GM23248 (cell line): ENCODE results near the gene VWA5B2. TPM values are rescaled to one million over a fixed set of nuclear protein-coding genes. Genes with fewer than 3 reads are reported as not detected.
A peak's percentile ranks its signal among the peaks of the same experiment; 100 is the strongest.

Experiments
- DNase-seq: peaks from one replicate; pipeline ENCODE4 v3.0.0-alpha.2; 2015
- H2AFZ ChIP-seq: fragments of 200-600 bp; sonication (generic); 2 replicates; pipeline ENCODE4 v1.6.1; 2016; ENCODE audit warnings: antibody characterized with exemption
- H3F3A ChIP-seq: fragments of 200-600 bp; sonication (generic); 2 replicates; pipeline ENCODE4 v1.6.1; 2016; ENCODE audit warnings: mild to moderate bottlenecking, antibody characterized with exemption, mixed run types; ENCODE audit not compliant: insufficient read depth
- H3K27ac ChIP-seq: fragments of 200-600 bp; sonication (generic); 2 replicates; pipeline ENCODE4 v1.5.1; 2016; ENCODE audit warnings: mild to moderate bottlenecking
- H3K27me3 ChIP-seq: fragments of 200-600 bp; sonication (generic); replicated peaks from 2 replicates; pipeline ENCODE4 v1.6.1; 2016; ENCODE audit warnings: mild to moderate bottlenecking; ENCODE audit not compliant: insufficient read depth
- H3K36me3 ChIP-seq: fragments of 200-600 bp; sonication (generic); 2 replicates; pipeline ENCODE4 v1.6.1; 2016; ENCODE audit warnings: low read depth, mild to moderate bottlenecking
- H3K4me1 ChIP-seq: fragments of 200-600 bp; sonication (generic); 2 replicates; pipeline ENCODE4 v1.6.1; 2016; ENCODE audit warnings: mild to moderate bottlenecking; ENCODE audit not compliant: insufficient read depth
- H3K4me2 ChIP-seq: fragments of 200-600 bp; sonication (generic); one replicate; pipeline ENCODE4 v1.6.1; 2016; ENCODE audit warnings: mild to moderate bottlenecking; ENCODE audit not compliant: unreplicated experiment
- H3K4me3 ChIP-seq: fragments of 200-600 bp; sonication (generic); 2 replicates; pipeline ENCODE4 v1.5.1; 2016; ENCODE audit warnings: mild to moderate bottlenecking
- H3K79me2 ChIP-seq: fragments of 200-600 bp; sonication (generic); 2 replicates; pipeline ENCODE4 v1.6.1; 2016; ENCODE audit warnings: mild to moderate bottlenecking; ENCODE audit not compliant: insufficient read depth
- H3K9ac ChIP-seq: fragments of 200-600 bp; sonication (generic); 2 replicates; pipeline ENCODE4 v1.6.1; 2016; ENCODE audit warnings: mild to moderate bottlenecking
- H3K9me2 ChIP-seq: fragments of 200-600 bp; sonication (generic); 2 replicates; pipeline ENCODE4 v1.6.1; 2016; ENCODE audit warnings: mixed run types, mild to moderate bottlenecking, moderate library complexity; ENCODE audit not compliant: insufficient read depth
- H3K9me3 ChIP-seq: fragments of 200-600 bp; sonication (generic); one replicate; pipeline ENCODE4 v1.6.1; 2017; ENCODE audit warnings: low read depth
- H4K20me1 ChIP-seq: fragments of 200-600 bp; sonication (generic); 2 replicates; pipeline ENCODE4 v1.6.0; 2016; ENCODE audit not compliant: insufficient read depth
- EZH2 ChIP-seq: fragments of 200-600 bp; sonication (generic); IDR thresholded peaks from 2 replicates; pipeline ENCODE4 v1.6.1; 2018; ENCODE audit warnings: antibody characterized with exemption, mild to moderate bottlenecking; ENCODE audit not compliant: insufficient read depth, poor library complexity, severe bottlenecking
- EZH2phosphoT487 ChIP-seq: fragments of 200-600 bp; sonication (generic); IDR thresholded peaks from 2 replicates; pipeline ENCODE4 v1.6.1; 2018; ENCODE audit warnings: antibody characterized with exemption, moderate library complexity, mild to moderate bottlenecking, low read depth; ENCODE audit not compliant: insufficient read depth
- WGBS, 2 experiments: methylation state at CpG; one replicate each; pipeline ENCODE4 v1.1.6; 2015 to 2017; ENCODE audit warnings: low lambda C conversion rate in 2 of 2, low coverage in 1 of 2; ENCODE audit errors: missing lambda C conversion rate in 2 of 2; 5-methylcytosine and 5-hydroxymethylcytosine counted together
- in situ Hi-C: fragments of 300-500 bp; cut with MboI; formaldehyde crosslinking; loops from 2 replicates; pipeline ENCODE4 v1.15.0; 2020
- polyA plus RNA-seq: library from polyadenylated mRNA; unstranded; fragments of >200 nt; fragmentation: Nextera tagmentation; extraction: Ambion mirVana; gene quantifications from 2 replicates; pipeline ENCODE4 v1.2.1, GENCODE V29; 2016
- total RNA-seq: library from RNA; depleted of rRNA; stranded (reverse); fragments of >200 nt; shearing (Covaris generic); gene quantifications from 2 replicates; pipeline ENCODE4 v1.2.3, GENCODE V29; 2014

Gene VWA5B2
- total and polyA plus RNA-seq, 2 experiments from 2014 or later: not detected

GRCh38 chr3:184249412-184250166 is 20.2 kb downstream of the VWA5B2 start, which contains the start of gene EEF1AKMT4:
Gene EEF1AKMT4 (plus strand): TSS chr3:184249672. CDS start chr3:184249695, 23 bp downstream.
- Histone ChIP-seq H3K79me2 (peaks cover 35% of the 10 kb centered on the region), H3K4me1 (no peaks in the 10 kb centered on the region), H3K27me3 (no peaks in the 10 kb centered on the region), H3K4me3 (peak within 1 kb of the TSS; percentile 97), H2AFZ (peak within 1 kb of the TSS; percentile 100), H4K20me1 (no peaks in the 10 kb centered on the region), H3K36me3 (no peaks in the 10 kb centered on the region), H3K9me2 (no peaks in the 10 kb centered on the region), H3K4me2 (peak within 1 kb of the TSS; percentile 100), H3K9ac (peak within 1 kb of the TSS; percentile 94), H3K27ac (peak within 1 kb of the TSS; percentile 89), H3K9me3 (no peaks in the 10 kb centered on the region), H3F3A (peaks cover 8% of the 10 kb centered on the region)
- TF ChIP-seq EZH2: no peak
- TF ChIP-seq EZH2phosphoT487: no peak
- in situ Hi-C loops: loop anchor here (10.0 kb wide), 1 partner anchor 355 kb away; no protein-coding TSS in a partner anchor
- 1% methylated on average over 49 to 54 of the region's 54 CpGs for WGBS, 2 experiments
- DNase-seq: peak; percentile 99

- H3F3A ChIP-seq: peaks cover 8% of the 10 kb centered on the region
- peak overlapping the region; percentile 72 for H3K9ac ChIP-seq
- TF ChIP-seq EZH2 (no peak), EZH2phosphoT487 (no peak)
- 12 to 13% methylated on average over 20 of the region's 20 CpGs for WGBS, 2 experiments
- in situ Hi-C loops: loop anchor here (10.0 kb wide), 1 partner anchor 355 kb away; no protein-coding TSS in a partner anchor
- no peaks in the 10 kb centered on the region for H3K9me2 ChIP-seq
- H3K4me3 ChIP-seq: peak overlapping the region; percentile 97
- H3K27me3 ChIP-seq: no peaks in the 10 kb centered on the region
- DNase-seq: peak; percentile 86
- peak overlapping the region; percentile 100 for H3K4me2 ChIP-seq
- H3K36me3 ChIP-seq: no peaks in the 10 kb centered on the region
- H2AFZ ChIP-seq: peak overlapping the region; percentile 100
- no peaks in the 10 kb centered on the region for H3K4me1 ChIP-seq
- H3K79me2 ChIP-seq: peaks cover 35% of the 10 kb centered on the region
- no peaks in the 10 kb centered on the region for H3K9me3 ChIP-seq
- H4K20me1 ChIP-seq: no peaks in the 10 kb centered on the region
- H3K27ac ChIP-seq: peak overlapping the region; percentile 10; the same call in 1 of the 2 replicates
Observed at GRCh38 chr3:184250167-184250828, 20.9 kb downstream of the VWA5B2 start.

GRCh38 chr3:184255291-184256039 is 26.1 kb downstream of the VWA5B2 start:
- H3K36me3 ChIP-seq: no peaks in the 10 kb centered on the region

More at GRCh38 chr3:184255291-184256039, 26.1 kb downstream of the VWA5B2 start:
- TF ChIP-seq EZH2 (no peak), EZH2phosphoT487 (no peak)
- Histone ChIP-seq H3K4me1 (0 out of 2 replicates have a peak, but pooled peaks cover 2% of the 10 kb centered on the region), H3K9me3 (no peaks in the 10 kb centered on the region), H4K20me1 (no peaks in the 10 kb centered on the region), H2AFZ (no peak overlapping the region), H3K4me3 (no peak overlapping the region), H3K79me2 (peaks cover 5% of the 10 kb centered on the region; the same call in 1 of the 2 replicates), H3K9ac (no peak overlapping the region), H3K27ac (no peak overlapping the region), H3K27me3 (no peaks in the 10 kb centered on the region), H3K9me2 (no peaks in the 10 kb centered on the region), H3F3A (peaks cover 3% of the 10 kb centered on the region; the same call in 1 of the 2 replicates), H3K4me2 (no peak overlapping the region)
- peak; percentile 20 for DNase-seq
- in situ Hi-C loops: loop anchor here (10.0 kb wide), 1 partner anchor 361 kb away; no protein-coding TSS in a partner anchor
- WGBS, 2 experiments: 82 to 88% methylated on average over 3 of the region's 3 CpGs
